Epithelial cell of esophagus (primary cell): ENCODE results near the gene CNTNAP2.

Experiments
- DNase-seq: peaks from one replicate; pipeline ENCODE4 v3.0.0; 2010; ENCODE audit warnings: low read depth
- H3K4me3 ChIP-seq: 2 replicates; pipeline ENCODE4 v1.5.1; 2011; ENCODE audit warnings: mild to moderate bottlenecking, low read length, control low read depth
- CTCF ChIP-seq: IDR thresholded peaks from 2 replicates; pipeline ENCODE4 v1.5.1; 2011; ENCODE audit warnings: low read depth, mild to moderate bottlenecking, low read length, control low read depth, inconsistent platforms; ENCODE audit not compliant: insufficient read depth; ENCODE audit errors: missing control alignments

CNTNAP2 gene

GRCh38 chr7:146876411-146876810 lies 759.8 kb downstream of the CNTNAP2 start:
- no peak overlapping the region for H3K4me3 ChIP-seq
- no peak for DNase-seq
- no peak for TF ChIP-seq CTCF

- no peak for DNase-seq
- no peak overlapping the region for H3K4me3 ChIP-seq
- no peak for TF ChIP-seq CTCF
Measured at GRCh38 chr7:146878901-146879300, 762.3 kb downstream of the CNTNAP2 start.

GRCh38 chr7:146885231-146885630 lies 768.6 kb downstream of the CNTNAP2 start:
- TF ChIP-seq CTCF, result no peak
- H3K4me3 ChIP-seq, result no peak overlapping the region
- DNase-seq, result no peak

- no peak overlapping the region for H3K4me3 ChIP-seq
- no peak for DNase-seq
- no peak for TF ChIP-seq CTCF
Measured at GRCh38 chr7:146889806-146890555, 773.4 kb downstream of the CNTNAP2 start.

GRCh38 chr7:146892151-146892550 lies 775.5 kb downstream of the CNTNAP2 start:
- no peak for DNase-seq
- no peak overlapping the region for H3K4me3 ChIP-seq
- no peak for TF ChIP-seq CTCF

GRCh38 chr7:146894927-146895326 lies 778.3 kb downstream of the CNTNAP2 start:
- no peak for DNase-seq
- no peak for TF ChIP-seq CTCF
- no peak overlapping the region for H3K4me3 ChIP-seq

GRCh38 chr7:146902266-146902665 lies 785.7 kb downstream of the CNTNAP2 start:
- no peak for TF ChIP-seq CTCF
- DNase-seq, result no peak
- H3K4me3 ChIP-seq, result no peak overlapping the region
